ENCODE data around the gene PACS1.

PACS1 gene

DNA sequence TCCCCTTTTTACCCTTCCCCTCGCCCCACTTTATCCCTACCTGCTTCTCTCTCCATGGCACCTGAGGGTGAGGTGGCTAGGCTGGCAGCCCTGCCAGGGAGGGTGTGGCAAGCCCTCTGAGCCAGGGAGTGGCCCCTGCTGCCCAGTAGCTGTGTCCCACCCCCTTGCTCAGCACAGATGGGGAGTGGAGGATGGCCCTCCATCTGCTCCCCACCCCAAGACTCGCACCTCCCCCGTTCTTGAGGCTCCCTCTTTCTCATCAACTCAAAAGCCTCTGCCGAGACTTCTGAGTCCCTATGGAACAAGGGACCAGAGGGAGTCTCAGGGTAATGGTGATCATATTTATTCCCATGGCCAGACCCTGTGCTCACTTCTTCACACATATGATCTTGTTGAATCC, 223.3 kb downstream of the PACS1 start:
- no peak for DNase-seq

DNA sequence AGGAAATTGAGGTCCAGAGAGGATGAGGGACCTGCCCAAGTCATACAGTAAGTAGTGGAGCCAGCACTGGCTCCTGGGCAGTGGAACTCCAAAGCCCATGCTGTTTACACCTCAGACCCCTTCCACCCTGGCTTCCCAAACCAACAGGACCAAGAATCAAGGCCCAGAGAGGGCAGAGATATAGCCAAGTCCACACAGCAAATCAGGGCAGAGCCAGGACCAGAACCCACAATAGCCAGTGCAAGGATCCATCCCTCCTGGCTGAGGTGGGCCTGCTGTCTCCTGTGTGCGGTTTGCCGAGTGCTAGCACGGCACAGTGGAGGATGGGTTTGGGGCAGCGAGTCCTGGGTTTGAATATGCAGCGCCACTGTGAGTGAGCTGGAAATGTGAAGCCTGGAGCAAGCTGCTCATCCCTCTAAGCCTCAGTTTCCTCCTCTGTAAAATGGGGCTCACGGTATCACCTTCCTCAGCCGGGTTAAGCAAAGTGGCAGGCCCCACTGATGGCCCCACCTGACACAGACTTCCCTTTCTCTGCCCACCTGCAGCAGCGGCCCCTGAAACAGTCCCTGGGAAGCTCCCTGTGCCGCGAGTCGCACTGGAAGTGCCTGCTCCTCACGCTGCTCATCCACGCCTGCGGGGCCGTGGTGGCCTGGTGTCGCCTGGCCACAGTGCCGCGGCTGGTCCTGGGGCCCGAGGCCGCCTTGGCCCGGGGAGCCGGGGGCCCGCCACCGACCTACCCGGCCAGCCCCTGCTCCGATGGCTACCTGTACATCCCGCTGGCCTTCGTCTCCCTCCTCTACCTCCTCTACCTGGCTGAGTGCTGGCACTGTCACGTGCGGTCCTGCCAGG, 223.9 kb downstream of the PACS1 start:
- DNase-seq, result no peak

Data from DMS53 (cell line).